Tongue (tissue), 2 donors: ENCODE results near the gene KLHL12. TPM values are rescaled to one million over a fixed set of nuclear protein-coding genes. Genes with fewer than 3 reads are reported as not detected.

Experiments used
- small RNA-seq: library from RNA; depleted of rRNA; stranded (forward); fragments of <200 nt; gene quantifications from one replicate; pipeline ENCODE3, GENCODE V24; 2014; ENCODE audit warnings: low replicate concordance
- total RNA-seq: library from RNA; depleted of rRNA; stranded (reverse); fragments of >200 nt; gene quantifications from one replicate; pipeline ENCODE4 v1.2.3, GENCODE V29; 2014

Gene KLHL12
- total RNA-seq, 1 donor from 2014 or later = 24.9 TPM

Small RNA genes lying within 50 kb of the gene (small RNA-seq; reads per million reads assigned to genes)
- gene RF00019 = not detected

Other genes with a start within 250 kb of the KLHL12 start
- gene SYT2, start 216.8 kb downstream of the KLHL12 start, total RNA-seq = 0.21 TPM
- gene KDM5B, start 118.8 kb downstream of the KLHL12 start, total RNA-seq = 118 TPM
- not detected for gene PCAT6, start 116.3 kb downstream of the KLHL12 start, total RNA-seq
- 2.4 TPM for gene RABIF, start 38.1 kb downstream of the KLHL12 start, total RNA-seq
- gene ADIPOR1, start 31.1 kb upstream of the KLHL12 start, total RNA-seq = 72.4 TPM
- 75.1 TPM for gene CYB5R1, start 40.0 kb upstream of the KLHL12 start, total RNA-seq
- gene TMEM183A, start 80.1 kb upstream of the KLHL12 start, total RNA-seq = 48.5 TPM
- 39.8 TPM for gene PPFIA4, start 99.3 kb upstream of the KLHL12 start, total RNA-seq
- gene MYOG, start 158.8 kb upstream of the KLHL12 start, total RNA-seq = 256 TPM
- gene ADORA1, start 200.5 kb upstream of the KLHL12 start, total RNA-seq = 1.8 TPM
- 37.5 TPM for gene MYBPH, start 248.6 kb upstream of the KLHL12 start, total RNA-seq